GM23338 (cell line): ENCODE results near the gene MTF1. TPM values are rescaled to one million over a fixed set of nuclear protein-coding genes. Genes with fewer than 3 reads are reported as not detected.

ENCODE experiments used
- ATAC-seq: fragments of 200-7000 bp; cut with Tn5 transposase; 3 replicates; pipeline ENCODE4 v1.9.1; 2020
- DNase-seq: peaks from one replicate; pipeline ENCODE4 v3.0.0-alpha.2; 2015; ENCODE audit warnings: low spot score
- H2AFZ ChIP-seq: fragments of 200-600 bp; sonication (generic); 2 replicates; pipeline ENCODE4 v1.8.0; 2016; ENCODE audit warnings: antibody characterized with exemption, mild to moderate bottlenecking, moderate library complexity
- H3F3A ChIP-seq: fragments of 200-600 bp; sonication (generic); replicated peaks from 2 replicates; pipeline ENCODE4 v1.8.0; 2017; ENCODE audit warnings: antibody characterized with exemption, mixed run types, low read depth
- H3K27ac ChIP-seq: fragments of 200-600 bp; sonication (generic); 2 replicates; pipeline ENCODE4 v1.6.1; 2016; ENCODE audit warnings: low read depth
- H3K27me3 ChIP-seq: fragments of 200-600 bp; sonication (generic); 2 replicates; pipeline ENCODE4 v1.8.0; 2016; ENCODE audit warnings: mild to moderate bottlenecking, mixed run types, moderate library complexity; ENCODE audit not compliant: insufficient read depth
- H3K36me3 ChIP-seq: fragments of 200-600 bp; sonication (generic); 2 replicates; pipeline ENCODE4 v1.8.0; 2016; ENCODE audit warnings: mild to moderate bottlenecking; ENCODE audit not compliant: insufficient read depth
- H3K4me1 ChIP-seq: fragments of 200-600 bp; sonication (generic); 2 replicates; pipeline ENCODE4 v1.8.0; 2016; ENCODE audit warnings: mild to moderate bottlenecking, moderate library complexity; ENCODE audit not compliant: insufficient read depth
- H3K4me2 ChIP-seq: fragments of 200-600 bp; sonication (generic); 2 replicates; pipeline ENCODE4 v1.7.1; 2017; ENCODE audit warnings: mixed run types
- H3K4me3 ChIP-seq: fragments of 200-600 bp; sonication (generic); 2 replicates; pipeline ENCODE4 v1.6.1; 2016; ENCODE audit warnings: mixed run types
- H3K79me2 ChIP-seq: fragments of 200-600 bp; sonication (generic); replicated peaks from 2 replicates; pipeline ENCODE4 v1.8.0; 2017; ENCODE audit warnings: mild to moderate bottlenecking; ENCODE audit not compliant: insufficient read depth
- H3K9me2 ChIP-seq: fragments of 200-600 bp; sonication (generic); 2 replicates; pipeline ENCODE4 v1.8.0; 2017; ENCODE audit not compliant: insufficient read depth
- H4K20me1 ChIP-seq: fragments of 200-600 bp; sonication (generic); replicated peaks from 2 replicates; pipeline ENCODE4 v1.8.0; 2017; ENCODE audit warnings: mild to moderate bottlenecking; ENCODE audit not compliant: insufficient read depth
- H3K27ac Mint-ChIP-seq: 2 replicates; pipeline ENCODE4 v1.8.0; 2020; ENCODE audit warnings: inconsistent platforms, mild to moderate bottlenecking, moderate library complexity, mixed read lengths
- H3K27me3 Mint-ChIP-seq: 3 replicates; pipeline ENCODE4 v1.8.0; 2022; ENCODE audit warnings: low read depth, mild to moderate bottlenecking, moderate library complexity, mixed read lengths, inconsistent platforms; ENCODE audit not compliant: insufficient read depth, poor library complexity
- H3K36me3 Mint-ChIP-seq: 3 replicates; pipeline ENCODE4 v1.8.0; 2021; ENCODE audit warnings: low read depth, mild to moderate bottlenecking, inconsistent platforms, moderate library complexity, mixed read lengths
- H3K4me1 Mint-ChIP-seq: 3 replicates; pipeline ENCODE4 v1.8.0; 2020; ENCODE audit warnings: mild to moderate bottlenecking, inconsistent platforms, mixed read lengths
- H3K4me3 Mint-ChIP-seq: 3 replicates; pipeline ENCODE4 v1.8.0; 2021; ENCODE audit warnings: moderate library complexity, mild to moderate bottlenecking, inconsistent platforms, mixed read lengths
- H3K9me3 Mint-ChIP-seq: 3 replicates; pipeline ENCODE4 v1.8.0; 2020; ENCODE audit warnings: moderate library complexity, mild to moderate bottlenecking, inconsistent platforms, mixed read lengths
- ETS1 ChIP-seq: IDR thresholded peaks from 2 replicates; pipeline ENCODE4 v1.6.1; 2016; ENCODE audit warnings: antibody characterized with exemption
- EZH2 ChIP-seq: fragments of 200-600 bp; sonication (generic); IDR thresholded peaks from one replicate; pipeline ENCODE4 v1.8.0; 2017; ENCODE audit warnings: antibody characterized with exemption, mild to moderate bottlenecking, low read depth; ENCODE audit not compliant: unreplicated experiment
- EZH2phosphoT487 ChIP-seq: fragments of 200-600 bp; sonication (generic); IDR thresholded peaks from one replicate; pipeline ENCODE4 v1.8.1; 2018; ENCODE audit warnings: antibody characterized with exemption; ENCODE audit not compliant: unreplicated experiment
- JUNB ChIP-seq: IDR thresholded peaks from one replicate; pipeline ENCODE4 v1.6.1; 2016; ENCODE audit warnings: antibody characterized with exemption; ENCODE audit not compliant: unreplicated experiment
- NANOG ChIP-seq: IDR thresholded peaks from 2 replicates; pipeline ENCODE4 v1.6.1; 2016; ENCODE audit warnings: antibody characterized with exemption, borderline replicate concordance
- POLR2AphosphoS5 ChIP-seq: IDR thresholded peaks from 2 replicates; pipeline ENCODE4 v1.6.1; 2016; ENCODE audit warnings: antibody characterized with exemption, low read depth
- REST ChIP-seq: IDR thresholded peaks from one replicate; pipeline ENCODE4 v1.6.1; 2018; ENCODE audit warnings: antibody characterized with exemption; ENCODE audit not compliant: unreplicated experiment
- STAT1 ChIP-seq: IDR thresholded peaks from one replicate; pipeline ENCODE4 v1.6.1; 2016; ENCODE audit warnings: antibody characterized with exemption; ENCODE audit not compliant: unreplicated experiment
- ZNF114 ChIP-seq: fragments of 250-450 bp; sonication (Bioruptor Pico); IDR thresholded peaks from 2 replicates; pipeline ENCODE4 v1.5.0; 2020; ENCODE audit warnings: mild to moderate bottlenecking, moderate library complexity
- polyA plus RNA-seq: library from polyadenylated mRNA; unstranded; fragments of >200 nt; fragmentation: Nextera tagmentation; extraction: Ambion mirVana; gene quantifications from 2 replicates; pipeline ENCODE4 v1.2.1, GENCODE V29; 2016
- total RNA-seq: library from RNA; depleted of rRNA; stranded (reverse); fragments of >200 nt; shearing (Covaris generic); gene quantifications from 2 replicates; pipeline ENCODE4 v1.2.3, GENCODE V29; 2014
- TF ChIP-seq, protein P1 (sequence below), 2 experiments: fragments of 200-600 bp in 1 of 2; sonication (generic) in 1 of 2; conservative IDR thresholded peaks; 2 replicates each; pipeline versions ENCODE4 v1.5.1 to v1.6.1; 2016 to 2017; ENCODE audit warnings: antibody characterized with exemption in 2 of 2, low read depth in 2 of 2, mild to moderate bottlenecking in 2 of 2, moderate library complexity in 1 of 2

MTF1 gene
- total and polyA plus RNA-seq, 2 experiments from 2014 or later, result 4.5 to 5.6 TPM

DNA sequence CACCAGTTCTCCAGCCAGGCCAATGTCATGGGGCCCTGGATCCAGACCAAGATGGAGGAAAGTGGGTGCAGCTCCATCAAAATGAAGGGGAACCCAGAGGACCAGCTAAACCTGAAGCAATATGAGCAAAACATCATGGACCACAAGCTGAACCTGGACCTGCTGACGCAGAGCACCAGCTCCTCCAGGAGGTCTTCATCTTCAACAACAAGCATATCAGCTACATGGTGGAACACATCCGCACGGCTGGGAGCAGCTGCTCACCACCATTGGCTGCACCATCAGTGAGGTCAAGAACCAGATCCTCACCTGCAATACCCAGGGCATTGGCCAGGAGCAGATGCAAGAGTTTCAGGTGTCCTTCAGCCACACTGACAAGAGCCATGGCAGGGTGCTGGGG, 80.7 kb downstream of the MTF1 start:
- no peaks in the 10 kb centered on the region for H3K9me3 Mint-ChIP-seq
- H3K36me3 Mint-ChIP-seq, result no peaks in the 10 kb centered on the region
- H3K4me3 ChIP-seq, result no peak overlapping the region
- DNase-seq (no peak), ATAC-seq (no peak)
- H3F3A ChIP-seq, result no peaks in the 10 kb centered on the region
- no peaks in the 10 kb centered on the region for H4K20me1 ChIP-seq
- H3K4me3 Mint-ChIP-seq, result no peak overlapping the region
- no peaks in the 10 kb centered on the region for H3K36me3 ChIP-seq
- no peaks in the 10 kb centered on the region for H3K27me3 ChIP-seq
- H3K4me1 Mint-ChIP-seq, result no peaks in the 10 kb centered on the region
- peaks cover 7% of the 10 kb centered on the region for H3K27me3 Mint-ChIP-seq
- TF ChIP-seq STAT1, result no peak
- TF ChIP-seq EZH2, result no peak
- H3K4me1 ChIP-seq, result no peaks in the 10 kb centered on the region
- no peak overlapping the region for H2AFZ ChIP-seq
- no peak overlapping the region for H3K4me2 ChIP-seq
- no peak overlapping the region for H3K27ac ChIP-seq
- no peaks in the 10 kb centered on the region for H3K9me2 ChIP-seq
- no peaks in the 10 kb centered on the region for H3K79me2 ChIP-seq
- H3K27ac Mint-ChIP-seq, result no peak overlapping the region

GRCh38 chr1:37776946-37777516, 82.4 kb downstream of the MTF1 start:
- no peaks in the 10 kb centered on the region for H3K36me3 Mint-ChIP-seq
- no peak for ATAC-seq
- H3K4me3 Mint-ChIP-seq, result no peak overlapping the region
- no peaks in the 10 kb centered on the region for H3K4me1 Mint-ChIP-seq
- Histone ChIP-seq H4K20me1 (no peaks in the 10 kb centered on the region), H3K4me2 (no peak overlapping the region), H3K79me2 (no peaks in the 10 kb centered on the region), H2AFZ (no peak overlapping the region), H3K4me1 (no peaks in the 10 kb centered on the region), H3K9me2 (no peaks in the 10 kb centered on the region), H3K4me3 (no peak overlapping the region), H3K27me3 (no peaks in the 10 kb centered on the region), H3F3A (no peaks in the 10 kb centered on the region), H3K36me3 (no peaks in the 10 kb centered on the region), H3K27ac (no peak overlapping the region)
- H3K27ac Mint-ChIP-seq, result no peak overlapping the region
- H3K9me3 Mint-ChIP-seq, result peaks cover 2% of the 10 kb centered on the region; the same call in 1 of the 3 replicates
- peaks cover 7% of the 10 kb centered on the region for H3K27me3 Mint-ChIP-seq
- no peak for DNase-seq
- TF ChIP-seq EZH2phosphoT487 (no peak), REST (no peak), ETS1 (no peak), ZNF114 (CRISPR knock-in tag) (no peak), POLR2AphosphoS5 (no peak), JUNB (no peak), NANOG (no peak), STAT1 (no peak)
- TF ChIP-seq, protein P1, sequence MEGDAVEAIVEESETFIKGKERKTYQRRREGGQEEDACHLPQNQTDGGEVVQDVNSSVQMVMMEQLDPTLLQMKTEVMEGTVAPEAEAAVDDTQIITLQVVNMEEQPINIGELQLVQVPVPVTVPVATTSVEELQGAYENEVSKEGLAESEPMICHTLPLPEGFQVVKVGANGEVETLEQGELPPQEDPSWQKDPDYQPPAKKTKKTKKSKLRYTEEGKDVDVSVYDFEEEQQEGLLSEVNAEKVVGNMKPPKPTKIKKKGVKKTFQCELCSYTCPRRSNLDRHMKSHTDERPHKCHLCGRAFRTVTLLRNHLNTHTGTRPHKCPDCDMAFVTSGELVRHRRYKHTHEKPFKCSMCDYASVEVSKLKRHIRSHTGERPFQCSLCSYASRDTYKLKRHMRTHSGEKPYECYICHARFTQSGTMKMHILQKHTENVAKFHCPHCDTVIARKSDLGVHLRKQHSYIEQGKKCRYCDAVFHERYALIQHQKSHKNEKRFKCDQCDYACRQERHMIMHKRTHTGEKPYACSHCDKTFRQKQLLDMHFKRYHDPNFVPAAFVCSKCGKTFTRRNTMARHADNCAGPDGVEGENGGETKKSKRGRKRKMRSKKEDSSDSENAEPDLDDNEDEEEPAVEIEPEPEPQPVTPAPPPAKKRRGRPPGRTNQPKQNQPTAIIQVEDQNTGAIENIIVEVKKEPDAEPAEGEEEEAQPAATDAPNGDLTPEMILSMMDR (conservative IDR thresholded peaks at IDR 0.05; ENCODE audit: low read depth in 2 of 2), result no peak
